Measurements from ENCODE around the gene PAX6.

The PAX6 gene

GRCh38 chr11:31802990-31803812, 7.9 kb downstream of the PAX6 start:
- H3K4me1 ChIP-seq (ENCODE audit: control insufficient read depth, insufficient read depth, low read length), result peaks cover 32% of the 10 kb centered on the region
- peaks cover 5% of the 10 kb centered on the region for H3K36me3 ChIP-seq (ENCODE audit: control insufficient read depth, insufficient read depth, low read length)
- H3K27me3 ChIP-seq (ENCODE audit: control insufficient read depth, insufficient read depth, low read length, poor library complexity, severe bottlenecking), result peaks cover 99% of the 10 kb centered on the region

GRCh38 chr11:31802609-31802989, 8.5 kb downstream of the PAX6 start:
- H3K36me3 ChIP-seq (ENCODE audit: control insufficient read depth, insufficient read depth, low read length), result peaks cover 5% of the 10 kb centered on the region
- no peak overlapping the region for H3K27ac ChIP-seq (ENCODE audit: insufficient read depth, low read depth, low read length, poor library complexity, severe bottlenecking)
- peak overlapping the region; percentile 20 for H3K4me3 ChIP-seq (ENCODE audit: insufficient read depth, low read depth, low read length)
- peaks cover 31% of the 10 kb centered on the region for H3K4me1 ChIP-seq (ENCODE audit: control insufficient read depth, insufficient read depth, low read length)
- H3K27me3 ChIP-seq (ENCODE audit: control insufficient read depth, insufficient read depth, low read length, poor library complexity, severe bottlenecking), result peaks cover 99% of the 10 kb centered on the region
- H3K9me3 ChIP-seq (ENCODE audit: control insufficient read depth, low read length), result no peaks in the 10 kb centered on the region
- WGBS, 2 experiments, result 2 to 3% methylated on average over 20 of the region's 20 CpGs

More at GRCh38 chr11:31802990-31803812, 7.9 kb downstream of the PAX6 start:
- Histone ChIP-seq H3K4me3 (ENCODE audit: insufficient read depth, low read depth, low read length) (peak overlapping the region; percentile 20), H3K27ac (ENCODE audit: insufficient read depth, low read depth, low read length, poor library complexity, severe bottlenecking) (no peak overlapping the region), H3K9me3 (ENCODE audit: control insufficient read depth, low read length) (no peaks in the 10 kb centered on the region)
- 5 to 7% methylated on average over 24 of the region's 24 CpGs for WGBS, 2 experiments

GRCh38 chr11:31802000-31802551, 9.0 kb downstream of the PAX6 start:
- Histone ChIP-seq H3K9me3 (ENCODE audit: control insufficient read depth, low read length) (no peaks in the 10 kb centered on the region), H3K27me3 (ENCODE audit: control insufficient read depth, insufficient read depth, low read length, poor library complexity, severe bottlenecking) (peaks cover 99% of the 10 kb centered on the region), H3K27ac (ENCODE audit: insufficient read depth, low read depth, low read length, poor library complexity, severe bottlenecking) (no peak overlapping the region), H3K36me3 (ENCODE audit: control insufficient read depth, insufficient read depth, low read length) (peaks cover 5% of the 10 kb centered on the region), H3K4me3 (ENCODE audit: insufficient read depth, low read depth, low read length) (no peak overlapping the region), H3K4me1 (ENCODE audit: control insufficient read depth, insufficient read depth, low read length) (peaks cover 37% of the 10 kb centered on the region)
- WGBS, 2 experiments, result 41% methylated on average over 4 of the region's 6 CpGs; no CpG with 5 or more reads in 1 of the 2 experiments

GRCh38 chr11:31801298-31801702, 9.8 kb downstream of the PAX6 start:
- no peaks in the 10 kb centered on the region for H3K9me3 ChIP-seq (ENCODE audit: control insufficient read depth, low read length)
- 23 to 27% methylated on average over 9 of the region's 9 CpGs for WGBS, 2 experiments
- H3K36me3 ChIP-seq (ENCODE audit: control insufficient read depth, insufficient read depth, low read length), result peaks cover 5% of the 10 kb centered on the region
- H3K4me1 ChIP-seq (ENCODE audit: control insufficient read depth, insufficient read depth, low read length), result peaks cover 39% of the 10 kb centered on the region
- no peak overlapping the region for H3K4me3 ChIP-seq (ENCODE audit: insufficient read depth, low read depth, low read length)
- no peak overlapping the region for H3K27ac ChIP-seq (ENCODE audit: insufficient read depth, low read depth, low read length, poor library complexity, severe bottlenecking)
- peaks cover 99% of the 10 kb centered on the region for H3K27me3 ChIP-seq (ENCODE audit: control insufficient read depth, insufficient read depth, low read length, poor library complexity, severe bottlenecking)

- H3K27ac ChIP-seq (ENCODE audit: insufficient read depth, low read depth, low read length, poor library complexity, severe bottlenecking), result no peak overlapping the region
- peaks cover 5% of the 10 kb centered on the region for H3K36me3 ChIP-seq (ENCODE audit: control insufficient read depth, insufficient read depth, low read length)
- peaks cover 97% of the 10 kb centered on the region for H3K27me3 ChIP-seq (ENCODE audit: control insufficient read depth, insufficient read depth, low read length, poor library complexity, severe bottlenecking)
- no peaks in the 10 kb centered on the region for H3K9me3 ChIP-seq (ENCODE audit: control insufficient read depth, low read length)
- no peak overlapping the region for H3K4me3 ChIP-seq (ENCODE audit: insufficient read depth, low read depth, low read length)
- WGBS, 2 experiments, result 28 to 34% methylated on average over 23 of the region's 23 CpGs
- H3K4me1 ChIP-seq (ENCODE audit: control insufficient read depth, insufficient read depth, low read length), result peaks cover 38% of the 10 kb centered on the region
Observed at GRCh38 chr11:31800398-31801265, 10.5 kb downstream of the PAX6 start.

- 4 to 7% methylated on average over 39 to 44 of the region's 48 CpGs for WGBS, 2 experiments
- Histone ChIP-seq H3K36me3 (ENCODE audit: control insufficient read depth, insufficient read depth, low read length) (peaks cover 5% of the 10 kb centered on the region), H3K4me1 (ENCODE audit: control insufficient read depth, insufficient read depth, low read length) (peaks cover 33% of the 10 kb centered on the region), H3K9me3 (ENCODE audit: control insufficient read depth, low read length) (no peaks in the 10 kb centered on the region), H3K27me3 (ENCODE audit: control insufficient read depth, insufficient read depth, low read length, poor library complexity, severe bottlenecking) (peaks cover 92% of the 10 kb centered on the region), H3K27ac (ENCODE audit: insufficient read depth, low read depth, low read length, poor library complexity, severe bottlenecking) (no peak overlapping the region), H3K4me3 (ENCODE audit: insufficient read depth, low read depth, low read length) (peak overlapping the region; percentile 24)
Observed at GRCh38 chr11:31799435-31800397, 11.4 kb downstream of the PAX6 start.

GRCh38 chr11:31798554-31799434, 12.3 kb downstream of the PAX6 start:
- Histone ChIP-seq H3K4me3 (ENCODE audit: insufficient read depth, low read depth, low read length) (peak overlapping the region; percentile 24), H3K9me3 (ENCODE audit: control insufficient read depth, low read length) (no peaks in the 10 kb centered on the region), H3K4me1 (ENCODE audit: control insufficient read depth, insufficient read depth, low read length) (peaks cover 32% of the 10 kb centered on the region), H3K36me3 (ENCODE audit: control insufficient read depth, insufficient read depth, low read length) (peaks cover 9% of the 10 kb centered on the region), H3K27me3 (ENCODE audit: control insufficient read depth, insufficient read depth, low read length, poor library complexity, severe bottlenecking) (peaks cover 82% of the 10 kb centered on the region), H3K27ac (ENCODE audit: insufficient read depth, low read depth, low read length, poor library complexity, severe bottlenecking) (peak overlapping the region; percentile 61)
- 3% methylated on average over 60 of the region's 60 CpGs for WGBS, 2 experiments

- Histone ChIP-seq H3K4me1 (ENCODE audit: control insufficient read depth, insufficient read depth, low read length) (peaks cover 28% of the 10 kb centered on the region), H3K27me3 (ENCODE audit: control insufficient read depth, insufficient read depth, low read length, poor library complexity, severe bottlenecking) (peaks cover 76% of the 10 kb centered on the region), H3K36me3 (ENCODE audit: control insufficient read depth, insufficient read depth, low read length) (peaks cover 15% of the 10 kb centered on the region)
Observed at GRCh38 chr11:31798057-31798553, 13.0 kb downstream of the PAX6 start.

More at GRCh38 chr11:31798057-31798553, 13.0 kb downstream of the PAX6 start:
- Histone ChIP-seq H3K4me3 (ENCODE audit: insufficient read depth, low read depth, low read length) (peak overlapping the region; percentile 24), H3K9me3 (ENCODE audit: control insufficient read depth, low read length) (no peaks in the 10 kb centered on the region), H3K27ac (ENCODE audit: insufficient read depth, low read depth, low read length, poor library complexity, severe bottlenecking) (peak overlapping the region; percentile 61)
- WGBS, 2 experiments, result 2 to 4% methylated on average over 21 of the region's 21 CpGs

Data from ectodermal cell (in vitro differentiated cells).